Eye (tissue), 1 donor: Measurements from ENCODE around the gene KANSL3.
"Not testable (repeated sequence)": the region's sequence is repeated elsewhere in the genome, so short reads cannot be mapped to it uniquely, and the experiment has no call there.

Experiments used
- DNase-seq: peaks from one replicate; pipeline ENCODE4 v3.0.0-alpha.2; 2015

The KANSL3 gene

GRCh38 chr2:96602330-96602823, 35.7 kb downstream of the KANSL3 start:
- no peak for DNase-seq

- no peak for DNase-seq
Observed at GRCh38 chr2:96601382-96602292, 36.5 kb downstream of the KANSL3 start.

- DNase-seq = no peak
Observed at GRCh38 chr2:96599941-96600340, 38.2 kb downstream of the KANSL3 start.

GRCh38 chr2:96596596-96596995, 41.5 kb downstream of the KANSL3 start:
- no peak for DNase-seq

- no peak for DNase-seq
Observed at GRCh38 chr2:96594691-96595152, 43.4 kb downstream of the KANSL3 start.

GRCh38 chr2:96594282-96594681, 43.8 kb downstream of the KANSL3 start:
- no peak for DNase-seq

- DNase-seq = no peak
Observed at GRCh38 chr2:96591494-96591893, 46.6 kb downstream of the KANSL3 start.

GRCh38 chr2:96591054-96591453, 47.1 kb downstream of the KANSL3 start:
- no peak for DNase-seq

GRCh38 chr2:96587843-96588242, 50.3 kb downstream of the KANSL3 start:
- DNase-seq = no peak

- no peak for DNase-seq
Observed at GRCh38 chr2:96584017-96584416, 54.1 kb downstream of the KANSL3 start.

GRCh38 chr2:96580771-96581170, 57.3 kb downstream of the KANSL3 start:
- peak; percentile 3 for DNase-seq

- no peak for DNase-seq
Observed at GRCh38 chr2:96579422-96579821, 58.7 kb downstream of the KANSL3 start.

- DNase-seq = no peak
Observed at GRCh38 chr2:96578731-96579130, 59.4 kb downstream of the KANSL3 start.

- no peak for DNase-seq
Observed at GRCh38 chr2:96577501-96577900, 60.6 kb downstream of the KANSL3 start.

- no peak for DNase-seq
Observed at GRCh38 chr2:96575785-96576456, 62.2 kb downstream of the KANSL3 start.

- DNase-seq = no peak
Observed at GRCh38 chr2:96574364-96574763, 63.7 kb downstream of the KANSL3 start.

GRCh38 chr2:96568094-96568493, 70.0 kb downstream of the KANSL3 start:
- DNase-seq = no peak

GRCh38 chr2:96565111-96565510, 73.0 kb downstream of the KANSL3 start:
- no peak for DNase-seq

GRCh38 chr2:96564563-96564962, 73.5 kb downstream of the KANSL3 start:
- no peak for DNase-seq

GRCh38 chr2:96564026-96564425, 74.1 kb downstream of the KANSL3 start:
- DNase-seq = no peak

- DNase-seq = no peak
Observed at GRCh38 chr2:96558485-96558884, 79.6 kb downstream of the KANSL3 start.

- no peak for DNase-seq
Observed at GRCh38 chr2:96558061-96558460, 80.1 kb downstream of the KANSL3 start.

GRCh38 chr2:96557421-96557820, 80.7 kb downstream of the KANSL3 start:
- not testable (repeated sequence) for DNase-seq
